22Rv1 (cell line): ENCODE results near the gene BZW1.
"Not testable (repeated sequence)": the region's sequence is repeated elsewhere in the genome, so short reads cannot be mapped to it uniquely, and the experiment has no call there.

Experiments used
- ZFX ChIP-seq: fragments of 450-650 bp; IDR thresholded peaks from 2 replicates; pipeline ENCODE4 v1.6.1; 2017; ENCODE audit warnings: antibody characterized with exemption, borderline replicate concordance
- TF ChIP-seq, protein P1 (sequence below): fragments of 450-650 bp; IDR thresholded peaks from 2 replicates; pipeline ENCODE4 v1.5.1; 2017; ENCODE audit warnings: mild to moderate bottlenecking

DNA sequence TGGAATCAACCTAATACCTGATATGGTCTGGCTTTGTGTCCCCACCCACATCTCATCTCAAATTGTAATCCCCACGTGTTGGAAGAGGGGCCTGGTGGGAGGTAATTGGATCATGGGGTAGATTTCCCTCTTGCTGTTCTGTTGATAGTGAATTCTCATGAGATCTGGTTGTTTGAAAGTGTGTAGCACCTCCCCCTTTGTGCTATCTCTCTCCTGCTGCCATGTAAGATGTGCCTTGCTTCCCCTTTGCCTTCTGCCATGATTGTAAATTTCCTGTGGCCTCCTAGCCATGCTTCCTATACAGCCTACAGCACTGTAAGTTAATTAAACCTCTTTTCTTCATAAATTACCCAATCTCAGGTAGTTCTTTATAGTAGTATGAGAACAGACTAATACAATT lies 10.3 kb upstream of the BZW1 start:
- TF ChIP-seq, protein P1, sequence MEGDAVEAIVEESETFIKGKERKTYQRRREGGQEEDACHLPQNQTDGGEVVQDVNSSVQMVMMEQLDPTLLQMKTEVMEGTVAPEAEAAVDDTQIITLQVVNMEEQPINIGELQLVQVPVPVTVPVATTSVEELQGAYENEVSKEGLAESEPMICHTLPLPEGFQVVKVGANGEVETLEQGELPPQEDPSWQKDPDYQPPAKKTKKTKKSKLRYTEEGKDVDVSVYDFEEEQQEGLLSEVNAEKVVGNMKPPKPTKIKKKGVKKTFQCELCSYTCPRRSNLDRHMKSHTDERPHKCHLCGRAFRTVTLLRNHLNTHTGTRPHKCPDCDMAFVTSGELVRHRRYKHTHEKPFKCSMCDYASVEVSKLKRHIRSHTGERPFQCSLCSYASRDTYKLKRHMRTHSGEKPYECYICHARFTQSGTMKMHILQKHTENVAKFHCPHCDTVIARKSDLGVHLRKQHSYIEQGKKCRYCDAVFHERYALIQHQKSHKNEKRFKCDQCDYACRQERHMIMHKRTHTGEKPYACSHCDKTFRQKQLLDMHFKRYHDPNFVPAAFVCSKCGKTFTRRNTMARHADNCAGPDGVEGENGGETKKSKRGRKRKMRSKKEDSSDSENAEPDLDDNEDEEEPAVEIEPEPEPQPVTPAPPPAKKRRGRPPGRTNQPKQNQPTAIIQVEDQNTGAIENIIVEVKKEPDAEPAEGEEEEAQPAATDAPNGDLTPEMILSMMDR, result not testable (repeated sequence)
- not testable (repeated sequence) for TF ChIP-seq ZFX
